Measurements from ENCODE around the gene DSG4.

Gene DSG4

GRCh38 chr18:31382107-31382506 is 5.5 kb downstream of the DSG4 start:
- no peaks in the 10 kb centered on the region for H4K20me1 ChIP-seq

DNA sequence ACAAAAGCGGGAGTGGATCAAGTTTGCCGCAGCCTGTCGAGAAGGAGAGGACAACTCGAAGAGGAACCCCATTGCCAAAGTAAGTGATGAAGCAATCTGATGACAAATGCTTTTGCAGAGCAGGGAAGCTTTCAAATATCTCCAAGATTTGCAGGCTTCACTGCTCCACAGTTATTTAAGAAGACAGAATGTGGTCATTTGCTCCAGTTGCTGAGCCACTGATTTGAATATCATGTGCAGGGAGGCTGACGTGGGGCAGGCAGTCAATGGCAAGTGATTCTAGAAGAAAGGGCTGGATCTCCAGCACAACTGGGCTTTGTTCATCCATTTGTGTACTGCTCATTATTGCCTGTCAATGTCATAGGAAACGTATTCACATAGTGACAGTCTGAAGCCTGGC is 10.2 kb downstream of the DSG4 start:
- no peaks in the 10 kb centered on the region for H3K4me1 ChIP-seq
- H3K4me2 ChIP-seq: no peak overlapping the region
- no peak overlapping the region for H3K9ac ChIP-seq
- H4K20me1 ChIP-seq: no peaks in the 10 kb centered on the region
- H3K36me3 ChIP-seq: no peaks in the 10 kb centered on the region
- TF ChIP-seq Cebpa-rat (IDR thresholded peaks at IDR 0.05): no peak
- no peak overlapping the region for H3K27ac ChIP-seq
- H3K9me3 ChIP-seq: no peaks in the 10 kb centered on the region
- no peaks in the 10 kb centered on the region for H3K27me3 ChIP-seq
- no peak overlapping the region for H3K4me3 ChIP-seq

More at GRCh38 chr18:31382107-31382506, 5.5 kb downstream of the DSG4 start:
- Histone ChIP-seq H3K27me3 (no peaks in the 10 kb centered on the region), H3K9ac (no peak overlapping the region), H3K4me2 (no peak overlapping the region), H3K9me3 (no peaks in the 10 kb centered on the region), H3K27ac (no peak overlapping the region), H3K36me3 (no peaks in the 10 kb centered on the region), H3K4me1 (no peaks in the 10 kb centered on the region), H3K4me3 (no peak overlapping the region)
- TF ChIP-seq Cebpa-rat (IDR thresholded peaks at IDR 0.05): no peak

DNA sequence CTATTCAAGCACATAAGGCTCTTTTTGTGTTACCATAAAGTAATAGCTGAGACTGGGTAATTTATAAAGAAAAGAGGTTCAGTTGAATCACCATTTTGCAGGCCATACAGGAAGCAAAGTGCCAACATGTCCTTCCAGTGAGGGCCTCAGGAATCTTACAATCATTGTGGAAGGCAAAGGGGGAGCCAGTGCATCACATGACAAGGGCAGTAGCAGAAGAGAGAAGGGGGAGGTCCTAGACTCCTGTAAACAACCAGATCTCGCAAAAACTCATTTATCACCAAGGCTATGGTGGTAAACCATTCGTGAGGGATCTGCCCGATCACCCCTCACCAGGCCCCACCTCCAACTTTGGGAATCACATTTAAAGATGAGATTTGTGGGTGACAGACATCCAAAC is 16.7 kb downstream of the DSG4 start:
- no peaks in the 10 kb centered on the region for H3K9me3 ChIP-seq
- no peak overlapping the region for H3K4me2 ChIP-seq
- H3K27me3 ChIP-seq: no peaks in the 10 kb centered on the region
- no peak overlapping the region for H3K27ac ChIP-seq
- TF ChIP-seq Cebpa-rat (IDR thresholded peaks at IDR 0.05): no peak
- no peaks in the 10 kb centered on the region for H3K36me3 ChIP-seq
- no peaks in the 10 kb centered on the region for H4K20me1 ChIP-seq
- H3K4me3 ChIP-seq: no peak overlapping the region
- no peaks in the 10 kb centered on the region for H3K4me1 ChIP-seq
- no peak overlapping the region for H3K9ac ChIP-seq

- Histone ChIP-seq H3K27ac (no peak overlapping the region), H4K20me1 (no peaks in the 10 kb centered on the region), H3K27me3 (no peaks in the 10 kb centered on the region), H3K4me2 (no peak overlapping the region), H3K4me1 (no peaks in the 10 kb centered on the region), H3K9ac (no peak overlapping the region), H3K36me3 (no peaks in the 10 kb centered on the region), H3K9me3 (no peaks in the 10 kb centered on the region), H3K4me3 (no peak overlapping the region)
- no peak for TF ChIP-seq Cebpa-rat (IDR thresholded peaks at IDR 0.05)
These were observed 20.4 kb downstream of the DSG4 start for GRCh38 chr18:31396796-31397612.

GRCh38 chr18:31398191-31398590 is 21.6 kb downstream of the DSG4 start:
- Histone ChIP-seq H3K4me3 (no peak overlapping the region), H4K20me1 (no peaks in the 10 kb centered on the region)

DNA sequence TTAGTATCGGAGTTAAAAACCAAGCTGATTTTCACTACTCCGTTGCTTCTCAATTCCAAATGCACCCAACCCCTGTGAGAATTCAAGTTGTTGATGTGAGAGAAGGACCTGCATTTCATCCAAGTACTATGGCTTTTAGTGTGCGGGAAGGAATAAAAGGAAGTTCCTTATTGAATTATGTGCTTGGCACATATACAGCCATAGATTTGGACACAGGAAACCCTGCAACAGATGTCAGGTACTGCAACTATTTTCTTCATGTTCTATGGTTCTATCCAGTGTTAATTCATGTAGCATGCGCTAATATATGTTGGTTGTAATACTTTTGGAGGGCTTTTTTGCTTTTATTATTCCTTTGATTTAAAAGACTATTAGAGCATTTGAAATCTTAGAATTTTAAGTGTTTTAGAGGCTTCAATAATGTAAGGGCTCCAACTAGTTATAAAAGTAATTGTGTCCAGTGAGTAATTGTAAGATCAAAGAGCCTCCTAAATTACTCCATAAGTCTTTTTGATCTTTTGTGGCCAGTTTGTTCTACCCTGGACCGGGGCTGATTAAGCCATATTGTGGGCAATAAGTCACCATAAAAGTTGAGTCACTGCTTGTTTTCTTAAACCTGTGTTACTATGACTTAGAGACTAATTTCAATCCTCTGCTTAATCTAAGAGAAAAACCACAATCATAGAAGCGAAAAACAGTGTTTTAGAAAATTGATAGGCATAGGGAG is 22.9 kb downstream of the DSG4 start:
- H3K27me3 ChIP-seq: no peaks in the 10 kb centered on the region
- H3K9me3 ChIP-seq: no peaks in the 10 kb centered on the region
- H3K4me1 ChIP-seq: no peaks in the 10 kb centered on the region
- H3K36me3 ChIP-seq: no peaks in the 10 kb centered on the region
- H3K4me3 ChIP-seq: no peak overlapping the region
- no peak overlapping the region for H3K9ac ChIP-seq
- no peak overlapping the region for H3K4me2 ChIP-seq
- no peak for TF ChIP-seq Cebpa-rat (IDR thresholded peaks at IDR 0.05)
- no peak overlapping the region for H3K27ac ChIP-seq
- H4K20me1 ChIP-seq: no peaks in the 10 kb centered on the region

More at GRCh38 chr18:31398191-31398590, 21.6 kb downstream of the DSG4 start:
- no peaks in the 10 kb centered on the region for H3K4me1 ChIP-seq
- H3K9me3 ChIP-seq: no peaks in the 10 kb centered on the region
- H3K9ac ChIP-seq: no peak overlapping the region
- no peak overlapping the region for H3K4me2 ChIP-seq
- H3K27ac ChIP-seq: no peak overlapping the region
- H3K36me3 ChIP-seq: no peaks in the 10 kb centered on the region
- no peak for TF ChIP-seq Cebpa-rat (IDR thresholded peaks at IDR 0.05)
- H3K27me3 ChIP-seq: no peaks in the 10 kb centered on the region

DNA sequence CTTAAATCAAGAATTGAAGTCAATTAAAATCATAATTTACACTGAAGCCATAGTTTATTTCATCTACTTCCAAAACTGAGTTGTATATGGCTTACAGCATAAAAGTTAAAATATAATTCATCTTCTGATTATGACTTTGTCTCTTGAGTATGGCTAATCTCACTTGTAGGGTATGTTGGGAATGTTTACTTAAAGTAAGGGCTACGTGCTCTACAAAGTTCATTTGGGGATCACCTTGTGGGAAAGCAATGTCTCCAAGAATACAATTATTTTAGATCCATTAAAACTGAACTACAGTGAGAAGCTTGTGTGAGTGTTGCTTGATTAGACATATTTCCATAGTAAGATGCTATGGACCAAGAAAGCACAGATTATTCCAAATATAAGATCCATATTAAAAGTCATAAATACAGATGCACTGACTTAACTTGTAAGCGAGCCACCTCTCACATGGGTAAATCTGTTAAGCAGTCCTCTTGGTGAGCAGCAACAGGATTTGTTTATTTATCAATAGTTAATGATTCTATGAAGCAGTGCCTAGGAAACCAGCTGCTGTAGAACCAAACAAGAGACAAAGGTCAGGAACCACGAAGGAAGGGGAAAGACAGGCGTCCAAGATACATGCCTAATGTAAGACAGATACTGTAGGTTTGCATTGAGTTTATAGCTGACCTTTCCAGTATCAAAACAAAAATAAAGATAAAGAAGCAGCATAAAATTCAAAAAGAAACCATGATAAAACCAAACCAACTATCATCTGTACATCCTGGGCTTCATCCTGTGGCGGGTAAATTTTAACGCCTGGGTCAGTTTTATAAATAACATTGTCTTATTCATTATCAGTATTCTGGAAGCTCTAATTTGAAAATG is 24.8 kb downstream of the DSG4 start:
- H3K36me3 ChIP-seq: no peaks in the 10 kb centered on the region
- TF ChIP-seq Cebpa-rat (IDR thresholded peaks at IDR 0.05): no peak
- H3K27me3 ChIP-seq: no peaks in the 10 kb centered on the region
- no peak overlapping the region for H3K4me2 ChIP-seq
- H3K4me3 ChIP-seq: no peak overlapping the region
- no peaks in the 10 kb centered on the region for H4K20me1 ChIP-seq
- H3K4me1 ChIP-seq: no peaks in the 10 kb centered on the region
- no peak overlapping the region for H3K27ac ChIP-seq
- H3K9ac ChIP-seq: no peak overlapping the region
- H3K9me3 ChIP-seq: no peaks in the 10 kb centered on the region

DNA sequence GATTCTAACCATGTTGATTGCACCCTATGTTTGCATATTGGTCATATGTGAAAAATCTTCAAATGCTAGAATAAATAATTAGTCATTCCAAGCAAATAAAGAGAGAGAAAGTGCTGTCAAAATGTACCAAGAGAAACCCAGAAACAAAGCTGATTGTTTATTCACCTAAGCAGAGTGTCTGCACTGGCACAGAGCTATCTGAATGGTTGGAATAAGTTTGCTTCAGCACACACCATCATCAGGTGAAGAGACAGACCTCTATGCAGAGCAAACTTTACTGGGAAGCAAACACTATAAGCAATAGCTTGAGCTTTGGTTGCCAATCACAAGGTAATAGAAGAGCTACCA is 25.4 kb downstream of the DSG4 start:
- no peaks in the 10 kb centered on the region for H3K4me1 ChIP-seq
- no peak overlapping the region for H3K4me2 ChIP-seq
- H3K36me3 ChIP-seq: no peaks in the 10 kb centered on the region
- no peak overlapping the region for H3K27ac ChIP-seq
- no peak for TF ChIP-seq Cebpa-rat (IDR thresholded peaks at IDR 0.05)
- H3K27me3 ChIP-seq: no peaks in the 10 kb centered on the region
- no peaks in the 10 kb centered on the region for H4K20me1 ChIP-seq
- H3K9me3 ChIP-seq: no peaks in the 10 kb centered on the region
- H3K4me3 ChIP-seq: no peak overlapping the region
- H3K9ac ChIP-seq: no peak overlapping the region

DNA sequence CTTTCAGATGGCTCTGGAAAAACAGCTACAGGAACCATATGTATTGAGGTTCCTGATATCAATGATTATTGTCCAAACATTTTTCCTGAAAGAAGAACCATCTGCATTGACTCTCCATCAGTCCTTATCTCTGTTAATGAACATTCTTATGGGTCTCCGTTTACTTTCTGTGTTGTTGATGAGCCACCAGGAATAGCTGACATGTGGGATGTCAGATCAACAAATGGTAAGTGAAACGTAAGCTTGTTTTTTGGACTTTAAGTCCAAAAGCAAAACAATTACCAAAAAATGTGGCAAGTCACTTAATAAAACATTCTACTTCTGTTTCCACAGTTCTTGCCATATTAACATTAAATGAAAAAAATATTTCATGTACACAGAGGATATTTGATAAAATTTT is 26.8 kb downstream of the DSG4 start:
- Histone ChIP-seq H3K9me3 (no peaks in the 10 kb centered on the region), H3K4me1 (no peaks in the 10 kb centered on the region), H3K27ac (no peak overlapping the region), H3K27me3 (no peaks in the 10 kb centered on the region), H3K9ac (no peak overlapping the region), H3K4me2 (no peak overlapping the region), H3K4me3 (no peak overlapping the region), H3K36me3 (no peaks in the 10 kb centered on the region), H4K20me1 (no peaks in the 10 kb centered on the region)
- no peak for TF ChIP-seq Cebpa-rat (IDR thresholded peaks at IDR 0.05)

DNA sequence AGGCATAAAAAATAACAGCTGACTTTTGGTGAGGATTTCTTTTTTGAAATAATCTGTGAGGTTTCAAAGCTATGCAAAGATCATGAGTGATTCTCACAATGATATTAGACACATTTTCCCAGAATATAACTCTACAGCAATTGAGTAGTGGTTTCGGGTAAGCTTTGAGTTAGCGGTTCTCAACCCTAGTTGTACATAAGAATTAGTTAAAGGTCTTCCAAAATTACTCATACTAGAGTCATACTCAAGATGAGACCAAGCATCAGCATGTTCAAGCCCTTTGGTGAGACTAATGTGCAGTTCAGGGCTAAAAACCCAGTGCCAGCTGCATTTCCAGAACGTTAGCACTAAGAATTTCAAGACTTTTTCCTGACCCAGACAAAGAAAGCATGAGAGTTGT is 31.1 kb downstream of the DSG4 start:
- H3K27ac ChIP-seq: no peak overlapping the region
- H3K4me2 ChIP-seq: no peak overlapping the region
- H3K9ac ChIP-seq: no peak overlapping the region
- H3K4me1 ChIP-seq: no peaks in the 10 kb centered on the region
- H4K20me1 ChIP-seq: no peaks in the 10 kb centered on the region
- no peaks in the 10 kb centered on the region for H3K9me3 ChIP-seq
- H3K36me3 ChIP-seq: no peaks in the 10 kb centered on the region
- no peak overlapping the region for H3K4me3 ChIP-seq
- TF ChIP-seq Cebpa-rat (IDR thresholded peaks at IDR 0.05): no peak
- H3K27me3 ChIP-seq: no peaks in the 10 kb centered on the region

All from BLaER1 (cell line).